ENCODE data around the gene PUM2.

PUM2 gene

DNA sequence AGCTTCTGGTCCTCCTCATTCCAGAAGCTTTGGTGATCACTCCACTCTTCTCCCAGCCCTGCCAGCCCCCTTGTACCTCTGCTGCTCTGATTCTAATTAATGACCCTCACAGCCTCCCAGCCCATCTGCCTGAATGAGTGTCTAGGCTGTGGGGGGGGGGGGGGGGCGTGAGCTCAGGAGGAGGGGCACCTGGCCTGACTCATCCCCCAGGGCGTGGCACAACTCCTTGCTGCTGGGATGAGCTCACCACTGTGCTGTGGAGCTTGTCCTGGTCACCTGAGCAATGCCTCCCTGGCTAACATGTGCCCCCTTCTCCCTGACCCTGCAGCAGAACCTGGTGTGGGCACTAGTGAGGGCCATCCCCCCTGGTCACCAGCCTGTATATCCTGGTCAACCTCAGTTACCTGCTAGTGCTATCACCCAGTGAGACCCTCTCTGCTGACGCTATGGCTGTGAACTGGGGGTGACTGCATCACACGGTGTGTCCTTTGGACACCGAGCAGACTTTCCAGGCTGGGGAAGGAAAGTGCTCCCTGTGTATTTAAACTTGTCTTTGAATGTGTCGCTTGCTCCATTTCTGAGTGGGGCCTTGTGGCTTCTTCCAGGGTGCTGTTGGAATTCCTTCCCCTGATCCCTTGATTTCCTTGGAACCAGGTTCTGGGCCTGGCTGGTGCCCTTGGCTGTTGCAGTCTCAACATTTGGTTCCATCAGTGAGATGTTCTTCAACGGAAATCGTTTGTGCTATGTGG, 41.5 kb upstream of the PUM2 start:
- H3K79me2 ChIP-seq (ENCODE audit: insufficient read depth, low read length): no peaks in the 10 kb centered on the region
- no peak overlapping the region for H3K4me2 ChIP-seq (ENCODE audit: low read depth, low read length, poor library complexity, severe bottlenecking)
- no peaks in the 10 kb centered on the region for H4K20me1 ChIP-seq (ENCODE audit: low read depth, low read length)
- H3K9me3 ChIP-seq (ENCODE audit: insufficient read depth, low read length): no peaks in the 10 kb centered on the region
- no peak overlapping the region for H3K4me3 ChIP-seq (ENCODE audit: insufficient read depth, low read length, poor library complexity, severe bottlenecking)
- H3K9ac ChIP-seq (ENCODE audit: low read length): no peak overlapping the region
- H3K9me2 ChIP-seq (replicated peaks; ENCODE audit: insufficient read depth, low read length): no peaks in the 10 kb centered on the region
- H3K27me3 ChIP-seq (ENCODE audit: low read length): no peaks in the 10 kb centered on the region
- H2AFZ ChIP-seq (ENCODE audit: low read depth, low read length, severe bottlenecking): no peak overlapping the region
- TF ChIP-seq EZH2phosphoT487 (conservative IDR thresholded peaks at IDR 0.05; ENCODE audit: low read length) (no peak), CTCF (IDR thresholded peaks at IDR 0.05; ENCODE audit: insufficient read depth, low read length, poor library complexity, severe bottlenecking) (no peak)
- no peaks in the 10 kb centered on the region for H3K36me3 ChIP-seq (ENCODE audit: low read length)
- H3F3A ChIP-seq (ENCODE audit: insufficient read depth): no peaks in the 10 kb centered on the region
- H3K27ac ChIP-seq (ENCODE audit: low read depth, low read length): no peak overlapping the region

- no peaks in the 10 kb centered on the region for H3F3A ChIP-seq (ENCODE audit: insufficient read depth)
- no peaks in the 10 kb centered on the region for H4K20me1 ChIP-seq (ENCODE audit: low read depth, low read length)
- no peaks in the 10 kb centered on the region for H3K27me3 ChIP-seq (ENCODE audit: low read length)
- H2AFZ ChIP-seq (ENCODE audit: low read depth, low read length, severe bottlenecking): no peak overlapping the region
- no peaks in the 10 kb centered on the region for H3K79me2 ChIP-seq (ENCODE audit: insufficient read depth, low read length)
- H3K27ac ChIP-seq (ENCODE audit: low read depth, low read length): no peak overlapping the region
- H3K36me3 ChIP-seq (ENCODE audit: low read length): no peaks in the 10 kb centered on the region
- no peak overlapping the region for H3K4me2 ChIP-seq (ENCODE audit: low read depth, low read length, poor library complexity, severe bottlenecking)
- no peak for TF ChIP-seq CTCF (IDR thresholded peaks at IDR 0.05; ENCODE audit: insufficient read depth, low read length, poor library complexity, severe bottlenecking)
- H3K4me3 ChIP-seq (ENCODE audit: insufficient read depth, low read length, poor library complexity, severe bottlenecking): no peak overlapping the region
- H3K9ac ChIP-seq (ENCODE audit: low read length): no peak overlapping the region
- no peaks in the 10 kb centered on the region for H3K9me2 ChIP-seq (replicated peaks; ENCODE audit: insufficient read depth, low read length)
- no peaks in the 10 kb centered on the region for H3K9me3 ChIP-seq (ENCODE audit: insufficient read depth, low read length)
Observed at GRCh38 chr2:20390524-20391123, 40.0 kb upstream of the PUM2 start.

DNA sequence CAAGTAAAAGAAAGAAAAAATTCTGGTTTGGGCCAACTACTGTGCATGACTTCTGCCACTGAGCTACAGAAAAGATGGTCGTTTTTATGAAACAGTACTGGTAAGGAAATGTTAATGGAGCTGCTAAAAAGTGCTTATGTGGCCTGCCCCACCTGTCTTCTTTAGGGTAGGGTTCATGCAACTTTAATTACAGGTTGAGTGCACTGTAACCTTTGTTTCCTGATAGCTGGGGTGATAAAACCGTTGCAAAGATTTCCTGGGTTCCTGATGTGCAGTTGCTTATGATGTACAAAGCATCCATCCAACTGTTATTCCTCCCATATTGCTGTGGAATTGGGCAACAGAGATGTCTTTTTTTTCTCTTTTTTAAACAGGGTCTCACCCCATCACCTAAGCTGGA, 34.3 kb upstream of the PUM2 start:
- H3K27me3 ChIP-seq (ENCODE audit: low read length): no peaks in the 10 kb centered on the region
- H2AFZ ChIP-seq (ENCODE audit: low read depth, low read length, severe bottlenecking): no peak overlapping the region
- H4K20me1 ChIP-seq (ENCODE audit: low read depth, low read length): no peaks in the 10 kb centered on the region
- H3F3A ChIP-seq (ENCODE audit: insufficient read depth): no peaks in the 10 kb centered on the region
- no peak for TF ChIP-seq EZH2phosphoT487 (conservative IDR thresholded peaks at IDR 0.05; ENCODE audit: low read length)
- no peak for TF ChIP-seq CTCF (IDR thresholded peaks at IDR 0.05; ENCODE audit: insufficient read depth, low read length, poor library complexity, severe bottlenecking)
- no peaks in the 10 kb centered on the region for H3K79me2 ChIP-seq (ENCODE audit: insufficient read depth, low read length)
- no peaks in the 10 kb centered on the region for H3K9me2 ChIP-seq (replicated peaks; ENCODE audit: insufficient read depth, low read length)
- H3K9me3 ChIP-seq (ENCODE audit: insufficient read depth, low read length): no peaks in the 10 kb centered on the region
- H3K4me3 ChIP-seq (ENCODE audit: insufficient read depth, low read length, poor library complexity, severe bottlenecking): no peak overlapping the region
- H3K36me3 ChIP-seq (ENCODE audit: low read length): no peaks in the 10 kb centered on the region
- no peak overlapping the region for H3K9ac ChIP-seq (ENCODE audit: low read length)
- H3K27ac ChIP-seq (ENCODE audit: low read depth, low read length): no peak overlapping the region
- H3K4me2 ChIP-seq (ENCODE audit: low read depth, low read length, poor library complexity, severe bottlenecking): no peak overlapping the region
